Activated T-cell treated with anti-CD3 and anti-CD28 coated beads for 48 hours (primary cell): ENCODE results near the gene SLIT1.
"Not testable (repeated sequence)": the region's sequence is repeated elsewhere in the genome, so short reads cannot be mapped to it uniquely, and the experiment has no call there.

ENCODE experiments used
- DNase-seq: peaks from one replicate; pipeline ENCODE4 v3.0.0-alpha.2; 2020; ENCODE audit warnings: low read depth

Gene SLIT1

DNA sequence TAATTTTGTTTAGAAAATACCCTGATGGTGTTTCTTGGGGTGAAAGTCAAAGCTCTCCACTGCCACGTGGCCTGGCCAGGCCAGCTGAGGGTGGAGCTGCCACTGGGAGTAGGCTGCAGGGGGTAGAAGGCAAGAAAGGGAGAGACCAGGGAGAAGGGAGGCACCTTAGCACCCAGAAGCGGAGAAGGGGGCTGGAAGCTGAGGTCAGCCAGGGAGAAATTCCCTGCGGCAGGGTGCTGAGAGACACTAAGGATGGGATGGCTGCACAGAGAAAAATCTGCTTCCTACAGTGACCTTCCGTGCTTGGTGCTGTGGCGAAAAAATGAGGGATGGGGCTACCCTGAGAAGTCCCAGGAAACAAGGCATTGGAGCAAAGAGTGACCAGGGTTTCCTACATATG is 143.7 kb downstream of the SLIT1 start:
- no peak for DNase-seq

DNA sequence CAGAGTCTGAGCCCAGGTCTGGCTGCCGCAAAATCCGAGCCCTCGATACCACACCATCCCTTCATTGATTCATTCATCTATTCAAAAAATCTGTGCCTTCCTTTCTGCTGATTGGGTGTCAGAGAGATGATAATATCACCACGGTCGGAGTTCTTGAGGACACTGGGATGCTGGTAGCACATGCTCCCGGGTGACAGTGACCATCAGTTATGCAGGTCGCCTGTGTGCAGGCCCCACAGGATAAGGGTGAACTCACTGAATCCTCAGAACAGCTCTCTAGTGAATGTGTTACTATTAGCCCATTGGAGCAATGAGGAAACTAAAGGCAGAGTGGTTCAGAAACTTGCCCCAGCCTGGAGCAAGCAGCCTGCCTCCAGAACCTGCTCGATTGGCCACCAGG is 145.1 kb downstream of the SLIT1 start:
- DNase-seq: no peak

GRCh38 chr10:97040248-97040584 is 145.5 kb downstream of the SLIT1 start:
- DNase-seq: no peak

GRCh38 chr10:97039538-97040247 is 146.1 kb downstream of the SLIT1 start:
- DNase-seq: no peak

GRCh38 chr10:97038688-97039087 is 147.1 kb downstream of the SLIT1 start:
- no peak for DNase-seq

GRCh38 chr10:97037365-97038361 is 148.1 kb downstream of the SLIT1 start:
- peak; percentile 66 for DNase-seq

DNA sequence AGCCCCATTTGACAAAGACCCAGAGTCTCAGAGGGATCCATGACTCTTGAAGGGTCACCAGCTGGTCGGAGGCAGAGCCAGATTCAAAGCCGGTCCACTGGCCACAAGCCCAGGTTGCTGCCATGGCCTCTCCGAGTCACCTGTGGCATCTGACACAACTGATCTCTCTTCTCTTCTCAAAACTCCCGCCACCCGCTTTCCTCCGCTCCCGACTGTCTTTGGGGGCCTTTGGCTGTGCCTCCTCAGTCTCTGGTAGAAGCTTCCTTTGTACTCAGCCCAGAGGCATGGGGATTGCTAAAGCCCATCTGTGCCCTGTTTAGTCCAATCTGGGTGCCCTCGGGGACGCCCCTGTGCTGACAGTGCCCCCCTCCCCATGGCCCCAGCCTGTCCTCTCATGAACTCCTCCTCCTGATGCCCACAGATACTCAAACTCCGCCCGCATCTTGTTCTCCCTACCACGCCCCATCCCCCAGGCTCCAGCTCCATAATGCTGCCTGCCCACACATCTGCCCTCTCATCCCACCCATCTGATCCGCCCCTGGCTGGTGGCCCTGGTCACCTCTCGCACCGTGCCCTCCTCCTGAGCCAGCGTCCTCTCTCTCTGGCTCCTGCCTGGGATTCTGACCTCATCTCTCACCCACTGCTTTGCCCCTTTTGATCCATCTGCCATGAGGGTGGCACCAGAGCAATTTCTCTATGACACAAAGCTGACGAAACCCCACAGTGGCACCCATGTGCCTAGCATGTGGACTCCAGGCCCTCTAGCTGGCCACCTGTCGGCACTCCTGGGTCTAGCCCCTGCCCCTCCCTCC is 150.6 kb downstream of the SLIT1 start:
- no peak for DNase-seq

GRCh38 chr10:97034301-97034700 is 151.5 kb downstream of the SLIT1 start:
- DNase-seq: no peak

DNA sequence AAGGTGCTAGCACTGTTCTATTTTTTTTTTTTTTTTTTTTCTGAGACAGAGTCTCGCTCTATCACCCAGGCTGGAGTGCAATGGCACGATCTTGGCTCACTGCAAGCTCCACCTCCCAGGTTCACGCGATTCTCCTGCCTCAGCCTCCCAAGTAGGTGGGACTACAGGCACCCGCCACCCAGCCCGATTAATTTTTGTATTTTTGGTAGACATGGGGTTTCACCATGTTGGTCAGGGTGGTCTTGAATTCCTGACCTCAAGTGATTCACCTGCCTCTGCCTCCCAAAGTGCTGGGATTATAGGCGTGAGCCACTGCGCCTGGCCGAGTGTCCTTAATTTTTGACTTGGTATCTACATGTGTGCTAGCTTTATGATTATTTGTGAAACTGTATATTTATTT is 151.9 kb downstream of the SLIT1 start:
- not testable (repeated sequence) for DNase-seq

DNA sequence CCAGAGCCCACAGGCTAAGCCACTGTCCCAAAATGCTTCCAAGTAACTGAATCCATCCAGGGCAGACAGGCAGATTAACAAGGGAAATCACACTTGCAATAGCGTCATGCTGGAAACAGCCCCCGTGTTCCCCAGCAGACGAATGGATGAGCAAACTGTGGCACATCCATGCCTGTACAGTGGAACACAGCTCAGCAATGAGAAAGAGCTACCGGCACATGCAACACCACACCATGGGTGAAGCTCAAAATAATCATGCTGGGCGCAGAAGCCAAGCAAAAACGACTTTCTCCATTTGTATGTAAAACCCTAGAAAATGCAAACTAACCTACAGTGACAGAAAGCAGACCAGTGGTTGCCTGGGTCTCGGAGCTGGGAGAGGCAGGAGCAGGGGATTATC is 153.1 kb downstream of the SLIT1 start:
- DNase-seq: no peak

GRCh38 chr10:97031459-97031858 is 154.3 kb downstream of the SLIT1 start:
- no peak for DNase-seq

DNA sequence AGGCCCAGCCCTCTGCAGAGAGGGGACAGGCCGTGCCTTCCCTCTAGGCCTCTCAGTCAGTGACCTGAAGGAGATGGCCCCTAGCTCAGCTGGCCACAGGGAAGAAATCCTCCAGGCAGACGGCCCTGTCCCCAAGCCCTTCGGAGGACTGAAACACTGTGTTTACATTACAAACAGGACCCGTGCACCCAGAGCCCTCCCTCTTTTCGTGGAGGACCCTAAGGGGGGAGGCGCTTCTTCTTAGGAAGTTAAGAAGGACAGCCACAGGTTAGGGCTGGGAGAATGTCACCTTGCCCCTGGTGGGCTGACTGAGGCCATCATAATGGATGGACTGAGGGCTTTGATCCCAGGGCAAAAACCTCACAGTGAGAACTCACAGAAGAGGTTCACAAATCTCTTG is 154.9 kb downstream of the SLIT1 start:
- DNase-seq: no peak

DNA sequence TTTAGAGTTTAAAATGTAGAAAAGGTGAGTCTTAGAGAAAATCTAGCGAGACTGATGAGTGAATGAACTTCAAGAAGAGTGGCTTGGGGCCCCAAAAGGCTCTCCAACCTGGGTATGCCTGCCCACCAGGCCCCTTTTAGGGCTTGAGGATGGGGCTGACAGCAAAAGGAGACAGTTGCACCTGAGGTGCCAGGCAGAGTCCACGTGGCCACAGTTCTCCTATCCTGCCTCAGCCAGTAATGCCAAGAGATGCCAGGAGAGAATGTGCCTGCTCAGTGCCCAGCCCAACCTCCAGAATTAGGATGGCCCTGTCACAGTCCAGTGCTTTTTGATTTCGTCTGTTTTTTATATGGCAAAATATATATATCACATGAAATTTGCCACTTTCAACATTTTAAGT is 156.5 kb downstream of the SLIT1 start:
- DNase-seq: no peak

- DNase-seq: no peak
Observed at GRCh38 chr10:97028832-97029178, 157.0 kb downstream of the SLIT1 start.

DNA sequence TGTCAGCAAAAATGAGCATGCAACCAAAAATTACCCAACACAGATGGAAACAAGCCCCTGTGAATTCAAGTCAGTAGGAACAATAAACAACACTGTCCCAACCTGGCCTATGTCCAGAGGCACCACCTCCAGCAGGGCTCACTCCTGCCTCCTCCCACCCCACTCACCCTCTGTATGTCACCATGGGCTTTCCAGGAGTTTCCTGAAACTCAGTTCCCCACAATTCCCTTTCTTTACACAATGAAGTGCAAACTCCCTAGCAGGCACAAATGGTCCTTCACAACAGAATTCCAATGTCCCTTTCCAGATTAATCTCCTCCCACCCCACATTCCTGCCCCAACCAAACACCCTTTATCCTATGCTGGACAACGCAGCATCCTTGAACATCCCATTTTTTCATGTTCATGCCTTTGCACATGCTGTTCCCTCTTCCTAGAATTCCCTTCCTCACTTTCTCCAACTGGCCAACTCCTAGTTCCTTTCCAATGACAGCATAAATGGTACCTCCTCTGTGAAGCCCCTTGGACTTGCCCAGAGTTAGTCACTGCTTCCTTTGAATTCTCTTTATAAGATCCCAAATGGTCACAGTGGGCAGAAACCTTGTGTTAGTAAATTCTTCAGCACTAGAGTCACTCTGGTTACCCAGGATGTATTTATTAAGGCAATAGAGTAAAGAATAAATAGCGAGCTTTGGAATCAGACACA is 157.5 kb downstream of the SLIT1 start:
- DNase-seq: no peak

- DNase-seq: peak; percentile 36
Observed at GRCh38 chr10:97025613-97026242, 160.0 kb downstream of the SLIT1 start.

DNA sequence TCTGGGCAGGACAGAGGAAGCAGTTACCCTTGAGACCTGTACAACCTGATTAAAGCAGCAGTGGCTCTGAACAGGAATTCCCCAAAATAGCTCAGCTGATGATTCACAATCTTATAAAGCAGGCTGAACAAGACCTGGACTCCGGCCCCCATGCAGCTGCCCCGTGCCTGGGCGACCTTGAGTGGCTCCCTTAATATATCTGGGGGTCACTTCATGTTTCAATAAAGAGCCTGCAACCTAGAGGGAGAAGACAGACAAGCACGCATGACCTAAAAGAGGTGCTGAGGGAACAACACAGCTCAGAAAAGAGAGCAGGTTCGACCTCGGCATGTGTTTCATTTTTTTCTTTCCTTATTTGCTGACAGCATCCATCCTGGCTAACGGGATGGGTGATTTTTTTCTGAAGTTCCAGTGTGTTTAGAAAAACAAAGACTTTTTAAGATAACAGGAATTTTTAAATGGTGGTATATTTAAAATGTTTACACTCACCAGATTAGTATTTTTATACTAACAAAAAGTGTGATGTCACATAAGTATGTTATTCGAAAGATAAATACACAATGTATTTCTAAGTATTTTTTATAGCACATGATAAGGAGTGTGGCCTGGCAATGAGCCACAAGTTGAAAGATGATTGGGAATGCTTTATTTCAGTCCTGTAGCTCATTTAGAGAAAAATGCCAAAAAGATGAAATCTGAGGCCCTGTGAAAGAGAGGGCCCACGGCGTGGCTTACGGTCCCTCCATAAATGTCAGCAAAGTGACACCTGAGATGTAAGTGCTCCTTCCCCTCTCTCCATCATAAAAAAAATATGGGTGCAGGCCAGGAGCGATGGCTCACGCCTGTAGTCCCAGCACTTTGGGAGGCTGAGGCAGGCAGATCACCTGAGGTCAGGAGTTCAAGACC is 161.3 kb downstream of the SLIT1 start:
- no peak for DNase-seq

- DNase-seq: no peak
Observed at GRCh38 chr10:97023401-97024167, 162.2 kb downstream of the SLIT1 start.

DNA sequence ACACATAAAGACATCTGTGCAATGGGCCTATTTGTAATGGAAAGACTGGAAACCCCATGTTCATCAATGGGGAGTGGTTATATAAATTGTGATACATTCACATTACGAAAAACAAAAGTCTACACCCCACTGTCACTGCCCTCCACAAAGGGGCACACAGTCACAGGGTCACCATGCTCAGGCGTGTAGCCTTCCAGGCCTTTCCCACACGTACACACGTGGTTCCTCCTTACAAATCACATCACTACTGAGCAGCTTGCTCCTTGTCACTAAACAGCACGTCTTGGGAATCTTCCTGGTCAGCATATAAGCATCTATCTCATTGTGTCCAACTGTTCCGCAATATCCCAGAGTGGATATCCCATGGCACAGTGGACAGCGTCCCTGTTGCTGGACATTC is 163.1 kb downstream of the SLIT1 start:
- no peak for DNase-seq
